ENCODE data around the gene ARL6IP5.

The ARL6IP5 gene

DNA sequence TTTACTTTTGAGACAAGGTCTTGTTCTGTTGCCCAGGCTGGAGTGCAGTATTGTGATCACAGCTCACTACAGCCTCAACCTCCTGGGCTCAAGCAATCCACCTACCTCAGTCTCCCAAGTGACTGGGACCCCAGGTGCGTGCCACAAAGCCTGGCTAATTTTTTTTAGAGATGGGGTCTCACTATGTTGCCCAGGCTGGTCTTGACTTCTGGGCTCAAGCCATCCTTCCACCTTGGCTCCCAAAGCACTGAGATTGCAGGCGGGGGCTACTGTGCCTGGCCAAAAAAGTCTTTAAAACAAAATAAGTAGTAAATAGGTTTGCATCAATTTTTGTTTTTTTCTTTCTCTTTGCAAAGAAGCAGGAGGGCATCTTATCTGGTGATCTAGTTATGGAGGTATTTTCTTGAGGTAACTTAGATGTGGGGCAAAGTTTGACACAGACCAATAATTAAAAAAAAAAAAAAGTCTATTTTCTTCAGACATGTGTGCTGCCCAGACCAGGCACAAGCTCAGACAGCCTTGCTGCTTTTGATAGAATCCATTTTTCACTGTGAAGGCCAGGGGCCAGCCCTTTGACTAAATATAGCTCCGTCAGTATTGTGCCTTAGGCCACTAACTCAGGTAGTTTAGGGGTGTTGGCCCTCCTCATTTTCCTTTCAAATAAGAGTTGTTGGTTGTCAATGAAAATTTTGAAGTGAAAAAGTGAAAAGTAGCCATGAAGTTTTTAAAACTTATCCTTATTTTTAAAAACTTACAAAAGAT lies 2.5 kb downstream of the ARL6IP5 start:
- DNase-seq = no peak

DNA sequence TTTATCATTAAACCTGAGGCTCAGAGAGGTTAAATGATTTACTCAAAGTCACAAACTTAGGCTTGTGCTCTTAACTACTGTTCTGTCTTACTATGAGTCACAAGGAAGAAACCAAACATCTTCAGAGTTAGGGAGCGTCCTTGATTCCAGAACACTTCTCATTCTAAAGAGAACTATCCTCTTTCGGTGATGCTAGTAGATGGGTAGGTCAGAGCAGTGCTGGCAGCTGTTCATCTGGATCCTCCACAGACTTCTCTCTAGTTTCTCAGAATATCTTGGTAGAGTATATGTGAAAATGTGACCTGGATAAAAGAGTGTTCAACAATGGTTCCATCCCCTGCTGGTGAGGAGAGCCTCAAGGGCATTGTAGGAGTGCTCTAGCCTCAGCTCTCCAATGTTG lies 3.3 kb downstream of the ARL6IP5 start:
- DNase-seq = no peak

DNA sequence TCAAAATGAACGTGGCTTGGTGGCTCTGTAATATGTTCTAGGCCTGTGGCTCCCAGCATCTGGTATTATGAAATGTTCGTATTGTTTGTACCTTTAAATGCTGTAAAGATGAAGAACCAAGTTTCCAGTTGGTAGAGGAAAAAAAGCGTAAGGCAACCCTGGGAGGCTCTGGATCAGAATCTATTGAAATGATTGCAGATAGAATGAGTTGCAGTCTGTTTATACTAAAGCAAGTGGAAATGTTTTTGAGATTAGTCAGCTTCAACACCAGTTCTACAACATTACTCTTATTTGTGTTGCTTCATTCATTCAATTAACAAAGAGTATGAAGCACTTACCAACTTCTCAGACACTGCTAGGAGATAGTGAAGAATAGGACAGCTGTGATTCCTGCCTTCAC lies 5.3 kb downstream of the ARL6IP5 start:
- DNase-seq = no peak

DNA sequence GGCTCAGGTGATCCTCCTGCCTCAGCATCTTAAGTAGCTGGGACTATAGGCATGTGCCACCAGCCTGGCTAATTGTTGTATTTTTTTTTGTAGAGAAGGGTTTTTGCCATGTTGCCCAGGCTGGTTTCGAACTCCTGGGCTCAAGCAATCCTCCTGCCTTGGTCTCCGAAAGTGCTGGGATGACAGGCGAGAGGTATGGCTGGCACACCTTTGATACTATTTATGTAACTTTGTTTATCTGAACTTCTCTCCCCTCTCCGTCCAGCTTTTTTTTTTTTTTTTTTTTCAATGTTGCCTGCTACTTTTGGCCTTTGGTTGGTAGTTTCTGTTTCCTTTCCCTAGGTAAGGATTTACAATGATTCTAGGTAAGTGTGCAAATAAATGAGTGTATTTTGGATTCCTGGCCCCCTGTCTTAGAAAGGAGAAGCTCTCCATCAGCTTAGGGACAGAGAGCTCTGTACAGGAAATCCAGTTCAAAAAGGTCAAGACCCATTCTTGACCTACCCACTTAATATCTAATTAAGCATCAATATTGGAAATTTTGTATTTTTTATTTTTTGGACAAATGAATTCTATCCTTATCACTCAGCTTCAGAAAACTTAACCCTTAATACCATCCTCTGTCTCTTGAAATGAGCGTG lies 6.8 kb downstream of the ARL6IP5 start:
- no peak for DNase-seq

DNA sequence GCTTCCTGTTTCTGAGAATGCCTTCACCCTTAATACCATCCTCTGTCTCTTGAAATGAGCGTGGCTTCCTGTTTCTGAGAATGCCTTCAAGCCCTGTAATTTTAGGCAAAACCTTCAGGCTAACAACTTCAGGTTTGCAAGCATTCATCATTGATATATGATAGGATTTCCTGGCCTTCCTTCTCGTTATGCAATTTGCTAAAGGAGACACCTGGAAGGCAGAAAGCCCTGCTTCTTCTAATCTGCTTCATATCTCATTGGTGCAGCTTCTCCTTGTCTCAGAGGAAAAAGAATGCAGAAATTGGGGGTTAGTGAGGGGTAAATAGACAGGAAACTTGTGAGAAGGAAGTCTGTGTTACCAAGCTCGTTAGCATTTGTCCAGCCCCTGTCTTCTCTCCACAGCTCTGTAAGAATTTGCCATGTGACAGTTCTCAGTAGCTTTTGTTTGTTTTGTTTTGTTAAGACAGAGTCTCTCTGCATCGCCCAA lies 7.3 kb downstream of the ARL6IP5 start:
- no peak for DNase-seq

DNA sequence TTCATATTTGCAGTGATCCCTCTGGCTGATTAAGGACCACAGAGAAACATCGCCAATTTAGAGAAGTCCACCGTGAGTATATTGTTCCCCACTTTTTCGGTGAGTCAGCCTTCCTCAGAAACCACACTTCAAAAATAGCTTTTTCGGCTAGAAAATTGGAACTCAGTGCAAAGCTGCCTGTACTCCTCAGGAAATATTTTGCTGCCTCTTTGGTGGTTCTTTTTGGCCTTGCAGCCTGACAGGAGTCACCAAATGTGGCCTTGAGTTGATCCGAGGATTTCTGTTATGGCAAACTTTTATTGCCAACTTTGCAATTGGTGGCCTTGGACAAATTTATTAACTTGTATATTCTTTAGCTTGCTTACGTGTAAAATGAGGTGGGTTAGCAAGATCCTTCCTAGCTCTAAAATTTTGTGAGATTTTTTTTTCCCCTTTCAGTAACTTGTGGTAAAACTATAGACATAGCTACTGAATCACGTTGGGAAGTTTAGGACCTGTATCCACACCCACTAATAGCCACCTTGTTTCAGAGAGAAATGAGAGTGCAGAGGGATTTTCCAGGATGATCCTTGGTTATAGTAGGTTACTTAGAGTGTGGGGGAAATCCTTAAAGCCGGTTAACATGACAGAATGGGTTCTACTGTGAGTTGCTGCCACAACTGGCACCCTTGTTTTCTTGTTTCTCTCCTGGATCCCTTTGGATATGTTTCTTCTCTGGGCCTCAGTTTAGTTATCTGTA lies 9.9 kb downstream of the ARL6IP5 start:
- DNase-seq = no peak

DNA sequence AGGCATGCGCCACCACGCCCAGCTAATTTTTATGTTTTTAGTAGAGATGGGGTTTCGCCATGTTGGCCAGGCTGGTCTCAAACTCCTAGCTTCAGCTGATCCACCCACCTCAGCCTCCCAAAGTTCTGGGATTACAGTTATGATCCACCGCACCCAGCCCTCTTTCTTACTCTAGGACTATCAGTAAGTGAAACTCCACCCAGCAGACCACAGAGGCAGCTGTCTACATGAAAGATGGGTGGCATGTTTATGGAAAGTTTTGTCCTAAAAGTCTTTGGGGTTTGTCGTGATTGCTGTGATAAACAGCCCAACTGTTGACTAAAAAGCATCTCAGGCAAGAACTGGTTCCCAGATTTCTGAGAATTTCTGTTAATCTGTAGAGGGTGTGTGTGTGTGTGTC lies 10.9 kb downstream of the ARL6IP5 start:
- DNase-seq = no peak

DNA sequence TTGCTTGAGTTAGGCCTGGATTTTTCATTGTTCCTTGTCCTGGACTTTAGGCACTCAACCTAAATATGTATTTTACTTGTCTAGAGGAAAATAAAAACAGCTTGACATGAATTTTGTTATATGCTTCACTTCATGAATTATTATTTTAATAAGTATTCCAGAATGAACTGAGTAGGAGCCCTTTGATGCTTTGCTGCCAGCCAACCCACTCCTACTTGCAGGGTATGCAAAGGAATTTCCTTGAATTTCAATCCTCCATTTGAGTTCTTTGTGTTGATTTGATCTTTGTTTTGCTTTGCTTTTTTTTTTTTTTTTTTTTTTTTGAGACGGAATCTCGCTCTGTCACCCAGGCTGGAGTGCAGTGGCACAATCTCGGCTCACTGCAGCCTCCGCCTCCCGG lies 11.6 kb downstream of the ARL6IP5 start:
- no peak for DNase-seq

DNA sequence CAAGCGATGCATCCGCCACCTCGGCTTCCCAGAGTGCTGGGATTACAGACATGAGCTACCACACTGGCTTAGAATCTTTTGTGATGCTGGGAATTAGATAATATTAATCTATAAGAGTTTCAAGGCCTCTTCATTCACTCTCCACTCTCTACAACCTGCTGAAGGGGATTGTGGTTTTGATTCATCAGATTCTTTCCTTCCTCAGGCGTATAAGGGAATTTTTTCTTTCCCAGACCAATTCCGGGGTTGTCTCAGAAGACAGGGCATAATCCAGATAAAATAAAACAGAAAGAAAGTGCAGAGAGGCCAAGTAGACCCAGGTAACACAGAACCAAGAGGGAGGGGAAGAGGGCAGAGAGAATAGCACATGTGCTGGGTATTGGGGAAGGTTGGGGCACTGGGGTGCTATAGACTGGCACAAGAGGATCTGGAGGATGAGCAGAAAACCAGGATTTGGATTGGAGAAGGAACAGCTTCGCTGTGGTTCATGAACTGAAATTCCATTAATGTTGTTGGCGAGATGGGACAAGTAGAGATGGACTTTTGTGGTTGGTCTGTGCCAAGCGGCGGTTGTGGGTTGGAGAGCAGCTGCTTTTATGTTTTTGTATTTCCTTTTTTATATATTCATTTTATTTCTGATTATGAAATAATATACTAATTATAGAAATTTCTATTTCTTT lies 12.8 kb downstream of the ARL6IP5 start:
- no peak for DNase-seq

DNA sequence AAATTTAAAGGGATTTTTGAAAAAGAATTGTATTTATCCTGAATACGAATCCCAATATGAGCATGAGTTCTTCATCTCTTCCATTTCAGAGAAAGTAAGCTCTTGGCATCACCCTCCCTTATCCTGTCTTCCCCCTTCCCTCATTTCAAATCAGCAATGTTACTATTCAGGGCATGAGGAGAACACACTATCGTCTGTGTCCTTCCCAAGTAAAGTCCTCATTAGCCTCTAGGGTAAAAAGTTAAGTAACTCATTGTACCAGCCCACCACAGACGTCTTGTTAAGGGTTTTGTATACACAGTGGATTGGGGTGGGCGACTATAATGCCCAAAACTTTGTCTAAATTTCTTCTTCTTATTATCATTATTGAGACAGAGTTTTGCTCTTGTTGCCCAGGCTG lies 14.8 kb downstream of the ARL6IP5 start:
- no peak for DNase-seq

DNA sequence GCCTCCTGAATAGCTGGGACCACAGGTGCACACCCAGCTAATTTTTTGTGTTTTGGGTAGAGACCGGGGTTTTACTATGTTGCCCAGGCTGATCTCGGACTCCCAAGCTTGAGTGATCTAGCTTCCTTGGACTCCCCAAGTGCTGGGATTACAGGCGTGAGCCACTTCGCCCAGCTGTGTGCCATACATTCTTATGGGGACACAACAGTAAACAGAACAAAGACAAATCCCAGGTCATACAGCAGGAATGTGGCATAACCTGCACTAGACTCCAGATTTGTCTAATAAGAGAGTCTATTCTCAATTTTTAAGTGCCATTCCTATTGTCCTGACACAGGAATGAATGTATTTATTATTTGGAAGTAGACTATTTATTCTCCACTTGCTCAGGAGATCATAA lies 17.6 kb downstream of the ARL6IP5 start:
- DNase-seq = no peak

DNA sequence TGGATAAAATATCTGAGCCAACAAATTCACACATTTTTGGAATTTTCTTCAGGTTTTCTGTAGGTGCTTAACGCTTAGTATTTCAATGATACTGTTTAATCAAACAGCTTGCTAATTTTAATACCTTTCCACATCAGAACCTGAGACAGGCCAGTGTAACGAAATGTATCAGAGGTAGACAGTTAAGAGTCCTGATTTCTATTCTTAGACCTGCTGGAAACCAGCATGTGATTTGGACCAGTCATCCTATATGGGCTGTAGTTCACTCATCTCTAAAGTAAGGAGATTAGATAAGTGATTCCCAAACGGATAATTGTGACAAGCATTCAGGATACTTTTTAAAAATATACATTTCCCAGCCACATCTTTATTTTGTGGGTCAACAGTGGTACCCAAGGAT lies 18.4 kb downstream of the ARL6IP5 start:
- DNase-seq = no peak

DNA sequence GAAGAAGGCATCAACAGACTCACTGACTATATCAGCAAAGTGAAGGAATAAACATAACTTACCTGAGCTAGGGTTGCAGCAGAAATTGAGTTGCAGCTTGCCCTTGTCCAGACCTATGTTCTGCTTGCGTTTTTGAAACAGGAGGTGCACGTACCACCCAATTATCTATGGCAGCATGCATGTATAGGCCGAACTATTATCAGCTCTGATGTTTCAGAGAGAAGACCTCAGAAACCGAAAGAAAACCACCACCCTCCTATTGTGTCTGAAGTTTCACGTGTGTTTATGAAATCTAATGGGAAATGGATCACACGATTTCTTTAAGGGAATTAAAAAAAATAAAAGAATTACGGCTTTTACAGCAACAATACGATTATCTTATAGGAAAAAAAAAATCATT lies 19.8 kb downstream of the ARL6IP5 start:
- no peak for DNase-seq

DNA sequence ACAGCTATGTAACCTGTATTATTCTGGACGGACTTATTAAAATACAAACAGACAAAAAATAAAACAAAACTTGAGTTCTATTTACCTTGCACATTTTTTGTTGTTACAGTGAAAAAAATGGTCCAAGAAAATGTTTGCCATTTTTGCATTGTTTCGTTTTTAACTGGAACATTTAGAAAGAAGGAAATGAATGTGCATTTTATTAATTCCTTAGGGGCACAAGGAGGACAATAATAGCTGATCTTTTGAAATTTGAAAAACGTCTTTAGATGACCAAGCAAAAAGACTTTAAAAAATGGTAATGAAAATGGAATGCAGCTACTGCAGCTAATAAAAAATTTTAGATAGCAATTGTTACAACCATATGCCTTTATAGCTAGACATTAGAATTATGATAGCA lies 20.6 kb downstream of the ARL6IP5 start:
- no peak for DNase-seq

DNA sequence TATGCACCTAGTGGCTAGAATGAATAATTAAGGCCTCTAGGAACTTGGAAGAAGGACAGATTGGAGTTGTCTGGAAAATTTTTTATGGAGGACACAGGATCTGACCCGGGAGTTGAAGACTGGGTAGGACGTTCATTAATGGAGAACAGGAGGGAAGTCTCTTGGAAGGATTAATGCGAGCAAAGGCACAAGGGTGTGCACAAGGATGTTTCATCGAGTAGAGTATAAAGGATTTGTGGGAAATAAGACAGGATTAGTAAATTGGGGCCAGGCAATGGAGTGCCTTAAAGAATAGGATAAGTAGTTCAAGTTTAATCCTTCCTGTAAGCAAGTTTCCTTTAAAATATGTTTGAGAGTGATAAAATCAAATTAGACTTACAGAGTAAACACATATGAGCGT lies 23.1 kb downstream of the ARL6IP5 start:
- no peak for DNase-seq

DNA sequence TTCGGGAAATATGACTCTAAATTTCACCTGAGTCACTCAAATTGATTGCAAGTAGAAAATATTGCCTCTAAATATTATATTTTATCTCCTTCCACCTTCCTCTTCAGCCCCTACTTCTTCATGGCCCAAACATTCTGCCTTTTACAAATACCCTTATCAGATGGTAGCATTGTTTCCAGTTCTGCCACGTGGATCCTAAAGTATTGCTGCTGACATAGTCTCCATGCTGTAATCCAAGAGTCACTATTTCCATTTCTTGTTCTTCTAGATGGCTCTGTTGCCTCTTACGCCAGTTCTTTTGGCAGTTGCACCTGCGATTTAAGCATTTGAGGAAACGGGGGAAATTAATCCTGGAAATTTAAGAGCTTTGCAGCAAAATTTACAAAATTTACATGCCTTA lies 24.1 kb downstream of the ARL6IP5 start:
- no peak for DNase-seq

DNA sequence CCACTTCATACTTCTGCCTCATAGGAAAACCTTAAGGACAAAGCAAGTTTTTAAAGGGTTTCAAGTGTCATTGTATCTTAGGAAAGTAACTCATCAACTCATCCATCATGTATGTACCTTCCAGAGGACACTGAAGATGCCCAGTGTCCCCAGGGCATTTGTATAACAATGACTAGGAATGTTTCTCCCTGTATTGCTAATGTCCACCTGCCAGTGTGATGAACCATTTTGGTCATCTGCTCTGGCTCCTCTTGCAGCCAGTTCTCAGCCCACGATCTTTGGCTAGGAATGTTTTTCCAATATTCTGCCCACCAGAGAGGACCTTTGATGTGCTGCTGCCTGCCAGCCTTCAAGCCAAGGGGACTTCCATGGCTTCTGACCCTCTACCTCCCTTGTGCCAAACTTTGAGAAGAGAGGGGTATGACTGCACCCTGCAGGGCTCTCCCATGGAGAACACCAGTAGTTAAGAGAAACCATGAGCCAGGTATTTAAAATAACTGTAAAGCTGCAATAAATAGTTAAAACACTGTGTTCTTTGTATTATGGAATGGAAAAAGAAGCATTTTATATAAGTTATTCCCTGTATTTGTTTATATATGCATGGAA lies 26.3 kb downstream of the ARL6IP5 start:
- no peak for DNase-seq

DNA sequence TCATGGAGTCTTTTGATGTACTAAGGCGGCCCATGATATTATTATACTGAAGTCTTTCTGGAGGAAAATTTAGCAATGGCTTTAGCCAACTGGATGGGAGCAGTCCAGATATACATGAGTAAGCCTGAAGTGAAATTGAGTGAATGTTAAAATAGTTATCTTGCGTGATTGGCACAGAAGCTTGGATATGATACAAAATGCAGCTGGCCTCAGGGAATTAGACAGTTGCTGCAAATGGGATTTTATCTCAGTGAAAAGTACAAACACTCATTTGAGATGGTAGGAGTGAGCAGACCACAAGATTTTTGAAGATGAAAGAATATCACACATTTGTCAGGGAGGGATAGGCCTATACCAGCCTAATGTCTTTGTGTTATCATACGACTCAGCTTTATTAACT lies 28.8 kb downstream of the ARL6IP5 start:
- no peak for DNase-seq

DNA sequence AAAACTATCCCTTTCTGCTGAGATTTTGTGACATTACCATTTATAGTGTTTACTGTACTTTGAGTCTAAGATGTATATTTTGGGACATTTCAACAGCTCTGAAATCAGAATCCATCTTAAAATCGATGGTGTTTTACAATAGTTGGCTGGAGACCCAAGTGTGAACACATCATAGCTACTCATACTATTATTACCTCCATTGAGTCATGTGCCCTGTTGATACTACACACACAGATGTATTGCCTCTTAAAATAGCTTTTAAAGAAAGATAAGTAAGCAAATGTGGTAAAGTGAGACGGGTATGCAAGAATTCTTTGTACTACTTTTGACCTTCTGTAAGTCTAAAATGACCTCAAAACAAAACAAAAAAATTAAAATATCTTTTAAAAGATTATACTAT lies 31.0 kb downstream of the ARL6IP5 start:
- no peak for DNase-seq

DNA sequence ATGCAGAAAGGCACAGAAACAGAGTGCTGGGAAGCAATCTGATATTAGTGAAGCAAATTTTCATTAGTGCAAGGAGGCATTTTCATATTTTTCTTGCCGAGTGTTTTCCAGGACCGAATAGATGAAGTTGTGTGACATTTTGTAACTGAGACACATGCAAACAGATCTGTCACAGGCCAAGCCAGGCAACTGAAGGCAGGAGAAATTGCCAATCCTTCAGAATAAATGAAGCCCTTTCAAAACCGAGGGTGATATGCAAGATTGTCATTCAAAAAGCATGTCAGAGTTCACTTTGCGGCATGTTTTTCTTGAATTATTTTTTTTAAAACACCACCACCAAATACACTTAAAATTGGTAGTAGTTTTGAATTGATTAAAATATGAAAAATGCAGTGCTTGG lies 31.4 kb downstream of the ARL6IP5 start:
- no peak for DNase-seq

DNA sequence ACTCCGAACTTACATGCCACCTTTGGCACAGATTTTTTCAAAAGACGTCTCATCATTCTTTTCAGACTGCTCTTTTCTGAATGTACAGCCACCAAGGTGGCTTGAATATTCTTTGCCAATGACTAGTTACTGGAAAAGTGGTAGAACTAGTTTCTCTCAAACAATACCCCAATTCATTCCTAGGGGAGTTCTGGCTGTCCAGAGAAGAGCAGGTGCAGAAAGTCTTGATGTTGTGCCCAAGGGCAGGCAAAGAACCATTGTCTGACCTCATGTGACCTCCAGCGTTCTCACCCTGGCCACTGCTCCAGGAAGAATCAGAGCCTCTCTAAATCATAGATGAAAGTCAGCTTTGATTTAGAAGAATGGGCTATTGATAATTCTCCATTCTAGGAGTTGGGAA lies 32.2 kb downstream of the ARL6IP5 start:
- no peak for DNase-seq

DNA sequence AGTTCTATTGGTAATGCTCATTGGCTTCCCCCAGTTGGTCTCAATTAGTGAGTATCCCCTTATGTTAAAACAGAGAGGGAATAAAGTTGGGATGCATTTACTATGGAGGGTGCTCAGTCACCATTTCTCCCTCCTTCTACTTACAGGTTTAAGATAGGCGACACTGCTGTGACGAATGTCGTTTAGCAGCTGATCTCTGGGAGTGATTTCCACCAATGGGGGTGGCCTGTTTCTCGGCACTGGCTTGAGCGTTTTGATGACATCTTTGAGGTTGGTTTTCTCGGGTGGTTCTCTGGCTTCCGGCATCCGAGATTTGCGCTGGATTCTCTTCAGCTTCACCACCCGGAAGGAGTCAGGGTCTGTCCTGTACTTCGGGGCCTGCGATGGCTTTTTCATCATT lies 33.8 kb downstream of the ARL6IP5 start:
- DNase-seq = no peak

DNA sequence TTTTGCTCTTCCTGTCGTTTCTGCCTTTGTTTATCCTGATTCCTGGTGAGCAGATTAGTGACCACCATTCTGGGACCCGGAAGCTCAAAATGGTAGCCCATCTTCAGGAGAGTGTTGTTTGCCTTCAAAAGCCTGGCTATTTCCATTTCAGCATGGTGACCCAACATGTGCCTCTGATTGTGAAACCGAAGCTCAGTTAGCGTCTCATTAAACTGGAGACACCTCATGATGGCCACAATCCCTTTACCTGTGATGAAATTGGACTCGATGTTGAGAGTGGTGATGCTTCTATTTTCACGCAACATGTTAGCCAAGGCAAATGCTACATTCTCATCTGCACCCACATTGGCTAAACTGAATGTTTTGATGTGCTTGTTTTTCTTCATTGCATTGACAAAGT lies 34.4 kb downstream of the ARL6IP5 start:
- no peak for DNase-seq
